ENCODE data around the gene BCL2. TPM values are rescaled to one million over a fixed set of nuclear protein-coding genes. Genes with fewer than 3 reads are reported as not detected.

The BCL2 gene
- total RNA-seq, 1 donor from 2014 or later, result 1.3 TPM

GRCh38 chr18:63329431-63330145 lies 10.0 kb upstream of the BCL2 start:
- no peak for DNase-seq (ENCODE audit: low read depth in 2 of 2)

GRCh38 chr18:63326011-63326410 lies 6.4 kb upstream of the BCL2 start:
- no peak for DNase-seq (ENCODE audit: low read depth in 2 of 2)

DNA sequence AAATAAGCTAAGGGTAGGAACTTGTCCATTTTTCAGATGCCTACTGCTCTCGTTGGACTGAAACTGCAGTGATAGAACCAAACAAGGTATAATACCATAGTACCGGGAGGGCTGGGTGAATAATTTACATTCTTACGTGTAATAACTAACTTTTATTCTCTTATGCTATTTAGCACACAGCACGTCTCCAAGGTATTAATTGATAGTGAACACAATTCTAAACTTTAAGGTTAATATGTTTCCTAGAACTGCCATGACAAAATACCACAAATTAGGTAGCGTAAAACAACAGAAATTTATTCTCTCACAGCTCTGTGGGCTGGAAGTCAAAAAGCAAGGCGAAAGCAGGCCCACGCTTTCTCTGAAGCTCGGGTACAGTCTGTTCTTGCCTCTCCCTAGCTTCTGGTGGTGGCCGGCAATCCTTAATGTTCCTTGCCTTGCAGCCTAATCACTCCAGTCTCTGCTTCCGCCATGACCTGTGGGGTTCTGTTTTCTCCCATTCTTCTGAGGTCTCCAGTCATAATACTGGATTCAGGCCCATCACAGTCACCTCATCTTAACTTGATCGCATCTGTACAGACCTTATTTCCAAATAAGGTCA lies 5.6 kb upstream of the BCL2 start:
- no peak for DNase-seq (ENCODE audit: low read depth in 2 of 2)

DNA sequence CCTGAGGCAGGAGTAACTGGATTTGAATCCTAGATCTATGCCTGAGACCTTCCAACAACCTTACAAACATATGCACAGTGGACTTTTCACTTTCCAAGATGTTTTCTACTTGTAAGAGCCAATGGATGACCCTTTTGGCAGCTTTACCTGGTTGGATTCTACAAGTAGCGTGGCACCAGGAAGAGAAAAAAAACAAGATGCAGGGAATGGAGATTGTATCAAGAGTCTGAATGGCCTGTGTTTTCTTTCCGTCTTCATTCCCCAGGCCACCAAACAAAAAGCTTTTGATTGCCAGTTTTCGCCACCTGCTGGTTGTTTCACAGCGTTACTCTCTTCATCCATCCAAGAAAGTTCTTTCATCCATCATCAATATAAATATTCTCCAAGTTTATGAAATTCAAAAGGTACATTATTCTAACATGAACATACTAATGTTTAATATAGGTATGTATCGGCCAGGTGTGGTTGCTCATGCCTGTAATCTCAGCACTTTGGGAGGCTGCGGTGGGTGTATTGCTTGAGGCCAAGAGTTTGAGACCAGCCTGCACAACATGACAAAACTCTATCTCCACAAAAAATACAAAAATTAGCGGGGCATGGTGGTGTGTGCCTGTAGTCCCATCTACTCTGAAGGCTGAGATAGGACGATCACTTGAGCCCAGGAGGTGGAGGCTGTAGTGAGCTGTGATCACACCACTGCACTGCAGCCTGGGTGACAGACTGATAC lies 3.5 kb upstream of the BCL2 start:
- DNase-seq (ENCODE audit: low read depth in 2 of 2), result peak; percentile 60 to 77

- DNase-seq (ENCODE audit: low read depth in 2 of 2), result no peak
Measured at GRCh38 chr18:63322206-63322605, 2.6 kb upstream of the BCL2 start.

GRCh38 chr18:63321291-63321690 lies 1.7 kb upstream of the BCL2 start:
- DNase-seq (ENCODE audit: low read depth in 2 of 2), result no peak

GRCh38 chr18:63320975-63321265 lies 1.4 kb upstream of the BCL2 start:
- DNase-seq (ENCODE audit: low read depth in 2 of 2), result no peak

DNA sequence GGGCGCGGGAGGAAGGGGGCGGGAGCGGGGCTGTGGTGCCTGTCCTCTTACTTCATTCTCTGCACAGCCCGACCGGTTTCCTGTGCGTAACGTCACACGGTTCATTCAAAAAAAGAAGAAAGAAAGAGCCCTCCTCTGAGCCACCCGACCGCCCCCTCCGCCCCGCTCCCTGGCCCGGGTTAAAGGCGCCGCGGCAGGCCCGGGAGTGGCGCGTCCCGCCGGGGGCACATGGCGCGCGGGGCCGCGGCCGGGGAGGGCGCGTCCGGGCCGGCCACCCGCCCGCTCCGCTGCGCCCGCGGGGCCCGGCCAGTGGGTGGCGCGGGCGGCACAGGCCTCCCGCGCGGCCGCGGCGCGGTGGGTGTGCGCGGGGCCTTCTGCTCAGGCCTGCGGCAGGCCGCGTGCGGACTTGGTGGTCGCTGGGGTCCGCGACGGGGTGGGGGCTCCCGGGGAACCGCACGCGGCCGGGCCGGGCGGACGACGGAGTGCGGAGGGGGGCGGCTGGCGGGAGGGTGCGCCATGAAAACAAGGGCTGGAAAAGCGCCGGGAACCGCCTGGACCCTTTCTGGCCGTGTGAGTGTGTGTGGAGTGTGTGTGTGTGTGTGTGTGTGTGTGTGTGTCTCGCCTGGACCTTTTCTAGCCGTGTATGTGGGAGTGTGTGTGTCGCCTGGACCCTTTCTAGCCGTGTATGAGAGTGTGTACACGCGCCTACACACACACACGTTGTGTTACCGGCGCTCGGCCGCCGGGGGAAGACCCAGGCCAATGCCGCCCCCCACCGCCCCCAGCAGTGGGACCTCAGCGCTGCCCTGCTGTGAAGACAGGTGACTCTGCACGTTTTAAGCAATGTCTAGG lies 780 bp upstream of the BCL2 start:
- peak; percentile 66 to 85 for DNase-seq (ENCODE audit: low read depth in 2 of 2)

DNA sequence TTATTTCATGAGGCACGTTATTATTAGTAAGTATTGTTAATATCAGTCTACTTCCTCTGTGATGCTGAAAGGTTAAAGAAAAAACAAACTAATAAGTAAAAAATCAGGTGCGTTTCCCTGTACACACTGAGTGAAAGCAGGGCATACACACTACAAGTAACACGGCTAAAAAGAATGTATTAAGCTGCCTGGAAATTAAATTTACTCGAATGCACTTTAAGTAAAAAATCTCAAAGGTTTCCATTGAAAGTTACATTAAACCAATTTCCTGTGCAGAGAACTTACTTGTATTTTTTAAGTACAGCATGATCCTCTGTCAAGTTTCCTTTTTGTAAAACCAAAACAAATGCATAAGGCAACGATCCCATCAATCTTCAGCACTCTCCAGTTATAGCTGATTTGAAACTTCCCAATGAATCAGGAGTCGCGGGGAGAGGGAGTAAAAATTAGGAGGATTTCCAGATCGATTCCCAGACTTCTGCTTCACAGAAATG lies 633 bp downstream of the BCL2 start:
- DNase-seq (ENCODE audit: low read depth in 2 of 2), result no peak

GRCh38 chr18:63317982-63318888 lies 1.3 kb downstream of the BCL2 start:
- DNase-seq (ENCODE audit: low read depth in 2 of 2), result peak in 1 of 2 donors; percentile 5

DNA sequence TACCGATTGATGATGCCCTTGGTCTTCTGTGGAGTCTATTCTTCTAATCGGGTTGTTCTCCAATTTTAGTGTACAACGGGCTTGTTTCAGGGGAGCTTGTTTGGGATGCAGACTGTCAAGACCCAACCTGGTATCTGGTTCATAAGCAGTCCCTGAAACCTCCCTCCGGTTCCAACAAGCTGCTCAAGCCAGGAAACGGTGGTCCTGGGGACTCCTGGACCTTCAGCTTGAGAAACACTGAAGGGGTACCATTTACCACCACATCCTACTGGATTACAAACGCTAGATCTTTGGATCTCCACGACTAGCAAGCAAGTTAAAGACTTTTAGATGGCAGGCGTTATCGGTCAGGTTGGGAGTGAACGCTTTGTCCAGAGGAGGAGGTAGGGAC lies 2.0 kb downstream of the BCL2 start:
- DNase-seq (ENCODE audit: low read depth in 2 of 2), result no peak

GRCh38 chr18:63316612-63317555 lies 2.7 kb downstream of the BCL2 start:
- no peak for DNase-seq (ENCODE audit: low read depth in 2 of 2)

DNA sequence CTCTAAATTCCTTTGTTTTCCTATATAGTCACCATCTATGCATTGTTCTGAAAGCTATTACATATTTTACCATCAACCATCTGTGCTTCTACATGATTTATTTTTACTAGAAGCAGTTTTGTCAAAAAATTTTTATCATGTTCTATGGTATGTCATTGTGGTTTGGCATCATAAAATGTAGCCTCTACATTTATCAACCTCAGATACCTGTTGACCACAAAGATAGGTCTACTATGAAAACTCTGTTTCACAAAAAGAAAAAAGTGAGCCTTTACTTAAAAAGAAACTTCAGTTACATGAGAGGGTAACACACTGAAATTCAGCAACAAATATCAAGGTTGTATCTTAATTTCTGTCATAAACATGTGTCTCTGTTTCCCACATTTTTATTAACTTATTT lies 3.7 kb downstream of the BCL2 start:
- DNase-seq (ENCODE audit: low read depth in 2 of 2), result no peak

DNA sequence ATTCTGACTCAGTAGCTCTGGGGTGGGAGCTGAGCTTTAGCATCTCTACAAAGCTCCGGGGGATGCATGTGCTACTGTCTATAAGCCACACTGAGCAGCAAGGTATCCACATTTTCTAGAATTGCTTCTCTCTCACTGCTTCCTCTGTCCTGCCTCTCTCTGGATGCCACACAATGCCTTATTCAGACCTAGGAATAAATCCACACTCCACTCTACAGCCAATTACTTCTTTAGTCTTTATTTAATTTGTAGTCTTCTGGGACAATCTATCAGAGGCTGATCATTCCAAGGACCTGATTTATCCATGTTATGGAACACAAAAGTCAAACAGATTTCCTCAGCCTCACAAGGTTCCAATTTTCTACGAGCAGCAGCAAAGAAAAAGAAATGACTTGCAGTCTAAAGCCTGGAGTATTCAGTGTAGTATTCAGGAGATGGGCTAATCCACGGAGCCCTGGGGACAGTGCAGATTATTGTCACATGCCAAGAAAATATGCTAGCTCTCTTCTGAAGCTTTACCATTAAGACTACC lies 4.4 kb downstream of the BCL2 start:
- DNase-seq (ENCODE audit: low read depth in 2 of 2), result no peak

GRCh38 chr18:63314062-63314790 lies 5.3 kb downstream of the BCL2 start:
- DNase-seq (ENCODE audit: low read depth in 2 of 2), result no peak

- no peak for DNase-seq (ENCODE audit: low read depth in 2 of 2)
Measured at GRCh38 chr18:63313396-63313917, 6.1 kb downstream of the BCL2 start.

DNA sequence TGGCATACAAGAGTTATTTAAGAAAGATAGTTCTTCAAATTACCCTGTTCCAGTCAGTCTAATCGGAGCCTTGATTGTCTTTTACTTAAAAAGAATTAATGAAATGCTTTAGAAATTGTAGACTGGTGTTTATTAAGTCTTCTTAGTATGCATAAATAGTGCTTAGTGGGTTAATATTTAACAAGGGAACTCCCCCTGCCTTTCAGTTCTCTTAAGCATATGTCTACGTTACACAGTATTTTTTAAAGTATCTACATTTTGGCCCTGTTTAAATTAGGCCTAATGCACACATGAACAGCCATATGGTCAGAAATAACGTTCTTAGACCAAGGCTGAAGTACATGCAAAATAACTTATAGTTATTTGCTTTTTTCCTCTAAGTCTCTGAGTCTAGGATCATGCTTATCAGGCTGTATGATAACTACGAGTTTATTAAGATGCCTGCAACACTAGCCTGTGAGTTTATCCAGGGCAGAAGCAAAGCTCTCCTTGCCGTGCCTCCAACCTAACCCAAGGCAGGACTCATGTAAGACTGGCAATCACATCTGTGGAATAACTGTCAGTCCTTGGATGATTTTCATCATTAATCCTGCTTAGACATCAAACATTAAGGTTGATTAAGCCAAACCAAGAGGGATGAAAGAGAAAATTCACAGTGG lies 6.7 kb downstream of the BCL2 start:
- no peak for DNase-seq (ENCODE audit: low read depth in 2 of 2)

GRCh38 chr18:63312019-63312409 lies 7.6 kb downstream of the BCL2 start:
- DNase-seq (ENCODE audit: low read depth in 2 of 2), result no peak

Data from dermis microvascular lymphatic vessel endothelial cell (primary cell).